Measurements from ENCODE around the gene SKOR1. TPM values are rescaled to one million over a fixed set of nuclear protein-coding genes. Genes with fewer than 3 reads are reported as not detected.

The SKOR1 gene
- total RNA-seq, 1 experiment from 2014 or later = 0.81 TPM

DNA sequence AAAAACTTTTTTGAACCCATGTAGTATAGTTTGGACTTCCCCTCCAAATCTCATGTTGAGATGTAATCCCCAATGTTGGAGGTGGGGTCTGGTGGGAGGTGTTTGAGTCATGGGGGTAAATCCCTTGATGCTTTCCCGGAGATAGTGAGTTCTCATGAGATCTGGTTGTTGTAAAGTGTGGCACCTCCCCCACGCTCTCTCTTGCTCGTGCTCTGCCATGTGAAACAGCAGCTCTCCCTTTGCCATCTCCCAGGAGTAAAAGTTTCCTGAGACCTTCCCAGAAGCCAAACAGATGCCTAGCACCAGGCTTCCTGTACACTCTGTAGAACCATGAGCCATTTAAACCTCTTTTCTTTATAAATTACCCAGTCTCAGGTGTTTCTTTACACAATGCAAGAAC is 30.5 kb downstream of the SKOR1 start:
- ATAC-seq (no peak), DNase-seq (ENCODE audit: low read depth, low spot score) (no peak)
- no peaks in the 10 kb centered on the region for H3K27me3 ChIP-seq (ENCODE audit: insufficient read depth, low read length)
- RAD21 ChIA-PET (ENCODE audit: low non-redundant PET in 1 of 2, low total read pairs in 2 of 2, uncharacterized antibody in 2 of 2, unreplicated experiment in 2 of 2) = no interaction called here
- H3K9me3 ChIP-seq (ENCODE audit: control insufficient read depth in 1 of 2, insufficient read depth in 1 of 2, low read depth in 1 of 2, low read length in 2 of 2) = no peaks in the 10 kb centered on the region
- POLR2A ChIA-PET = interaction anchor here (0.6 to 0.7 kb wide), 2 partner anchors 287 to 881 kb away, joined by 3 read pairs; no protein-coding TSS in a partner anchor
- H3K27ac ChIP-seq (ENCODE audit: low read depth, low read length) = no peak overlapping the region
- no peak overlapping the region for H3K4me2 ChIP-seq (ENCODE audit: low read length)
- H2AFZ ChIP-seq (ENCODE audit: low read depth, low read length, poor library complexity, severe bottlenecking) = no peak overlapping the region
- intact Hi-C loops (cut with micrococcal nuclease) = no loop called here
- no peak overlapping the region for H3K9ac ChIP-seq (ENCODE audit: low read length)
- BruUV-seq (replicated peaks) = no TSS peak
- H3K4me1 ChIP-seq (ENCODE audit: control insufficient read depth in 1 of 2, insufficient read depth in 2 of 2, low read length in 2 of 2) = peaks cover 13 to 30% of the 10 kb centered on the region in 2 experiments
- H3K4me3 ChIP-seq (replicated peaks in 1 of 2; ENCODE audit: low read depth in 1 of 2, low read length in 2 of 2) = no peak overlapping the region
- no peaks in the 10 kb centered on the region for H3K9me2 ChIP-seq (ENCODE audit: insufficient read depth)
- H4K20me1 ChIP-seq (ENCODE audit: insufficient read depth) = no peaks in the 10 kb centered on the region
- no peaks in the 10 kb centered on the region for H3K36me3 ChIP-seq (ENCODE audit: control insufficient read depth in 1 of 2, insufficient read depth in 2 of 2, low read length in 2 of 2)
- CTCF ChIA-PET = no interaction called here
- no peaks in the 10 kb centered on the region for H3K79me2 ChIP-seq (ENCODE audit: insufficient read depth, low read length)
- TF ChIP-seq TCF7L2 (IDR thresholded peaks at IDR 0.05; ENCODE audit: borderline replicate concordance, extremely low read depth, insufficient read depth, insufficient read length) (no peak), JUND (IDR thresholded peaks at IDR 0.05) (no peak), RAD21 (IDR thresholded peaks at IDR 0.05; ENCODE audit: low read depth) (no peak), EZH2phosphoT487 (IDR thresholded peaks at IDR 0.05; ENCODE audit: borderline replicate concordance) (no peak), CTCF (IDR thresholded peaks at IDR 0.05 in 2 of 3, conservative IDR thresholded peaks at IDR 0.05 in 1 of 3; ENCODE audit: borderline replicate concordance in 1 of 3, insufficient read depth in 1 of 3, low read depth in 2 of 3, low read length in 2 of 3) (no peak), SP1 (IDR thresholded peaks at IDR 0.05; ENCODE audit: low read depth) (no peak), EZH2 (IDR thresholded peaks at IDR 0.05) (no peak), SRF (IDR thresholded peaks at IDR 0.05; ENCODE audit: low read depth) (no peak), EGR1 (IDR thresholded peaks at IDR 0.05; ENCODE audit: low read depth) (no peak), ELF1 (IDR thresholded peaks at IDR 0.05; ENCODE audit: borderline replicate concordance, low read depth) (no peak), SIN3A (IDR thresholded peaks at IDR 0.05; ENCODE audit: low read depth) (no peak), CBX3 (IDR thresholded peaks at IDR 0.05; ENCODE audit: low read depth) (no peak), ZNF274 (IDR thresholded peaks at IDR 0.05; ENCODE audit: low read depth, low read length) (no peak), ZBTB33 (IDR thresholded peaks at IDR 0.05; ENCODE audit: extremely low read depth, insufficient replicate concordance, low read length) (no peak)
- TF ChIP-seq, protein P1, sequence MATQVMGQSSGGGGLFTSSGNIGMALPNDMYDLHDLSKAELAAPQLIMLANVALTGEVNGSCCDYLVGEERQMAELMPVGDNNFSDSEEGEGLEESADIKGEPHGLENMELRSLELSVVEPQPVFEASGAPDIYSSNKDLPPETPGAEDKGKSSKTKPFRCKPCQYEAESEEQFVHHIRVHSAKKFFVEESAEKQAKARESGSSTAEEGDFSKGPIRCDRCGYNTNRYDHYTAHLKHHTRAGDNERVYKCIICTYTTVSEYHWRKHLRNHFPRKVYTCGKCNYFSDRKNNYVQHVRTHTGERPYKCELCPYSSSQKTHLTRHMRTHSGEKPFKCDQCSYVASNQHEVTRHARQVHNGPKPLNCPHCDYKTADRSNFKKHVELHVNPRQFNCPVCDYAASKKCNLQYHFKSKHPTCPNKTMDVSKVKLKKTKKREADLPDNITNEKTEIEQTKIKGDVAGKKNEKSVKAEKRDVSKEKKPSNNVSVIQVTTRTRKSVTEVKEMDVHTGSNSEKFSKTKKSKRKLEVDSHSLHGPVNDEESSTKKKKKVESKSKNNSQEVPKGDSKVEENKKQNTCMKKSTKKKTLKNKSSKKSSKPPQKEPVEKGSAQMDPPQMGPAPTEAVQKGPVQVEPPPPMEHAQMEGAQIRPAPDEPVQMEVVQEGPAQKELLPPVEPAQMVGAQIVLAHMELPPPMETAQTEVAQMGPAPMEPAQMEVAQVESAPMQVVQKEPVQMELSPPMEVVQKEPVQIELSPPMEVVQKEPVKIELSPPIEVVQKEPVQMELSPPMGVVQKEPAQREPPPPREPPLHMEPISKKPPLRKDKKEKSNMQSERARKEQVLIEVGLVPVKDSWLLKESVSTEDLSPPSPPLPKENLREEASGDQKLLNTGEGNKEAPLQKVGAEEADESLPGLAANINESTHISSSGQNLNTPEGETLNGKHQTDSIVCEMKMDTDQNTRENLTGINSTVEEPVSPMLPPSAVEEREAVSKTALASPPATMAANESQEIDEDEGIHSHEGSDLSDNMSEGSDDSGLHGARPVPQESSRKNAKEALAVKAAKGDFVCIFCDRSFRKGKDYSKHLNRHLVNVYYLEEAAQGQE (IDR thresholded peaks at IDR 0.05; ENCODE audit: low read depth) = no peak
- TF ChIP-seq, protein P2, sequence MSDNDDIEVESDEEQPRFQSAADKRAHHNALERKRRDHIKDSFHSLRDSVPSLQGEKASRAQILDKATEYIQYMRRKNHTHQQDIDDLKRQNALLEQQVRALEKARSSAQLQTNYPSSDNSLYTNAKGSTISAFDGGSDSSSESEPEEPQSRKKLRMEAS (IDR thresholded peaks at IDR 0.05) = no peak

Data from HCT116 (cell line).